Effector CD4-positive, alpha-beta T cell (primary cell): ENCODE data around the gene HSD11B1.

Experiments
- DNase-seq: peaks from one replicate; pipeline ENCODE4 v3.0.0-alpha.2; 2020

Gene HSD11B1

DNA sequence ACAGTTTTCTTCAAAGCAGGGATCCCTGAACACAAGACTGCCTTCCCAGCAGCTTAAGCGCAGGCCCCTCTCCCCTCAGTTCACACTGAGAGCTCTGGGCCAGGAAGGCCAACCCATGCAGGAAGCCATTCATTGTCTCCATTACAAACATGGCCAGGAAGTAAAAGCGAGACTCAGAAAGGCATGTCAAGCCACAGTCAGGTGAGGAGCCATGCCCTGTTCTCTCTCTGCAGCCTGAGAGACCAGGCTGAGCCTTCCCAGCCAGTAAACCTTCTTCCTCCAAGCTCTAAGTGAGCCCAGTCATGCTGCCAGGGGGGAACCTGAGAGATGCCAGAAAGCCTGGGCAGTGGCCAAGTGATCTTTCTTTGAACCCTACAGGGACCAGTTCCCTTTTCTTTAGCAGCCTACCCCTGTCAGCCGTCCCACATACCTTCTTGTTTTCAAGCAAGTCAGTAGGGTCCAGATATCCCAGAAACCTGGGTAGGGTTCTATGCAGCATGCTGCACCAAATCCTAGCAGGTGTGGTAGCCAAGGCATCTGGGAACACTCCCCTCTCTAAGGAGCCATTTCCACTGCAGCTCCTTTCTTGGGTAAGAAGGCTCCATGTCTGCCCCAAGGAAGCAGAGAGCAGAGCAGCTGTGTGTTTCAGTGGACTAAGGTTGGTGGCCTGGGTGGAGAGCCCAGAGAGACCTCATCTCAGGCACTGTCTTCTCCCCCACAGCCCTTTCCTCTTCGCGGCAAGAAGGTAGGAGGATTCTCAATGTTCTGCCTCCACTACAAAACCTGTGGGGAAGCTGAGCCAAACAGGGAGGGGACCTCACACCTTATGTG is 52.2 kb downstream of the HSD11B1 start:
- DNase-seq: peak; percentile 22

DNA sequence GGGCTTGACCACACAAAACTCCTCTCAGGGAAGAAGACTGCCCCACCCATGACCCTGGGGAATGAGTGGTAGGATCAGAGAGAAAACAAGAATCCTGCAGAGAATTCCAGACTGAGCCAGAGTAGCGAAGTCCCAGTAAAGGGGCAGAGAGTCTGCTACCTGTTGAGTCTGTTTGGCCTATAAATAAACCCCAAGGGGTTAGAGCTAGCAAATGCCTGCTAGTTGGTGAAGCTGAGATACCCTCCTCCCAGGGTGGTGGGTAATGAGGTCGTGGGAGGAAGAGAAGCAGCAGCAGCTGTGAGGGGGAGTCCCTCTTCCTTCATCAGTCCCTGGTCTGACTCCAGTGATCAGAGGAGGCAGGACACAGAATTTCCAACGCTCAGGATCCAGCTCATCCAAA is 53.8 kb downstream of the HSD11B1 start:
- no peak for DNase-seq

DNA sequence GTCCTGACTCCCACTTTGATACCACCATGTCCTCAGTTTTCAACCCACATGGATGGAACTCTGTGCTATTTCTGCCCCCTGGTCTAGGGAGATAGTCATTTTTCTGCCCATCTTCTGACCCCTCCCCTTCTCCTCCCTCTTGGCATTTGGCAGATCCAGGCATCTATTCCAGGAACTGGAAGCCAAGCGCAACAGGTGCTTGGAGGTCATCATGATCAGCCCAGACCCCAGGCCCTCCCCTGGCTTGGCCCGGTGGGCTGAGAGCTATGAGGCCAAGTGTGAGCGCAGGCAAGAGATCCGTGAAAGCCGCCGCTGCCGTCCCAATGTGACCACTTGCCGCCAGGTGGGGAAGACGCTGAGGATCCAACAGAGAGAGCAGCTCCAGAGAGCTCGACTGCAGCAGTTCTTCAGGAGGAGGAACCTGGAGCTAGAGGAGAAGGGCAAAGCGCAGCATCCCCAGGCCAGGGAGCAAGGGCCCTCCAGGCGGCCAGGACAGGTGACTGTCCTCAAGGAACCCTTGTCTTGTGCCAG is 55.2 kb downstream of the HSD11B1 start:
- no peak for DNase-seq

DNA sequence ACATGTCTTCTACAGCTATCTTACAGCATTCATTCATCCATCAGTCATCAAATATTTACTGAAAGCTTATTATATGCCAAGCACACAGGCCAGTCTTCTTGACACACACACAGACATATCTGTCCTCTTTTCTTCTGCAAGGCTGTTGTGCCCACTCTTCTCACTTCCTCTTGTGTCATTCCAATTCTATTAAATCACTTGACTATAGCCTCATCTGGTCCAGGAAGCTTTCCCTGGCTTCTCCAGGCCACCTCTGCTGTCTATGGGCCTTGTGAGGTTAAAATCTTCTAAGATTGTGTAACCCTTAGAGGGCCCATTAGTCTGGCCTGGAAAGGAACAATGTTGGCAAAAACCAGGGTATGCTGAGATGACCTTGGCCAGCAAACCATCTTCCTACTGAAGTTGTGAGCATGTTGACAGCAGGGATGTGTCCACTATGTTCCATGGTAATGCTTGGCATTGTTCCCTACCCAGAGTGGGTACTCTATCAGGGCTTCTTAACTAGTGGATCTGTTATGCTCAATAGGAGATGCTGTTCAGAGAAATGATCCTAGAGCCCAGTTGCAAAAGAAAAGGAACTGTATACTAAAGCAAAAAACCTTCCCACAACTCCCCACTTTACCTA is 56.5 kb downstream of the HSD11B1 start:
- DNase-seq: no peak

DNA sequence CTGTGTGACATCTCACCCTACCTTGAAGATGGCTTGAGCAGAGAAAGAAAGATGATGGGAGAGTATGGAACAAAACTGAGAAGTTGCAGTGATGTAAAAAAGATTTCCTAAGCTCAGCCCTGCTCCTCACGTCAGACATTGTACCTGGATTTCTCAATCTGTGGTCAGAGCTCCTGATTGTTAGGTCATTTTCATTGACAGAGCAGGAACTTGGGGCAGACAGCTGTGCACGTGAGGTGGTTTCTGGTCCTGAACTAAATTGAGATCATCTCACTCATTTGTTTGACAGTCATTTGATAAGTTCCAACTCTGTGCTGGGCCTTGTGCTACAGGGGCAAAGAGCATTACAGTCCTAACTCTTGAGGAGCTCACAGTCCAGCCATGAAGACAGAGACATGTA is 61.4 kb downstream of the HSD11B1 start:
- no peak for DNase-seq

DNA sequence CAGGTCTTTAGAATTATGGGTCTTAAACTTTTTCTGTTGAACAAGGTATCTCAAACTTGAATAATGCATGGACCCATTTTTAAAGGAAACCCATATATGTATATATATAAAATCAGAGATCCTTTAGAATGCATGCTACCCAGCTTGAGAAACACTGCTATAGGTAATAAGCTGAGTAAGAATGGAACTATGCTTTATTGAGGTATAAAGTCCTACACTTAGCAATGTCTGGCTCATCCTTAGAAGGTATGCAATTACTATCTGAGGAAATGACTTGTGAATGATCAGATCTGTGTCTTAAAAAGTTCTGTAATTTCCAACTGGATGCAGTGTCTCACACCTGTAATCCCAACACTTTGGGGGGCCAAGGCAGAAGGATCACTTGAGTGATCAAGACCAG is 62.5 kb downstream of the HSD11B1 start:
- DNase-seq: no peak

DNA sequence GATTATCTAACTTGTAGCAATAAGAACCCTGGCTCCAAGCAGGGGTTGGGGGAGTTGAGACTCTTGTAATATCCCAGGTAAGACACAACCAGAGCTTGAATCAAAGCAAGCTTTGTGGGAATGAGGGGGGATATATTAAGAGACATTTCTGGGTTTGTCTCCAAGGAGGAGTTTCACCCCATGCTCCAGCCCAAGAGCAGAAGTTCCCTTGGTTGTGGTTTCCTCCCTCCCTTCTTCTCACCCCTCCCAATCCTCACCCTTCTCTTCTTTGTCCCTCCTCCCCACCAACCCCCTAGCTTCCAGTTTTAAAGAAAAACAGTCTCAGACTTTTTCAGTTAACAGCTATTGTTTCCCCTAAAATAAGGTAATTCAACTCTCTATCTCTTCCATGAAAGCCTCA is 63.1 kb downstream of the HSD11B1 start:
- no peak for DNase-seq

DNA sequence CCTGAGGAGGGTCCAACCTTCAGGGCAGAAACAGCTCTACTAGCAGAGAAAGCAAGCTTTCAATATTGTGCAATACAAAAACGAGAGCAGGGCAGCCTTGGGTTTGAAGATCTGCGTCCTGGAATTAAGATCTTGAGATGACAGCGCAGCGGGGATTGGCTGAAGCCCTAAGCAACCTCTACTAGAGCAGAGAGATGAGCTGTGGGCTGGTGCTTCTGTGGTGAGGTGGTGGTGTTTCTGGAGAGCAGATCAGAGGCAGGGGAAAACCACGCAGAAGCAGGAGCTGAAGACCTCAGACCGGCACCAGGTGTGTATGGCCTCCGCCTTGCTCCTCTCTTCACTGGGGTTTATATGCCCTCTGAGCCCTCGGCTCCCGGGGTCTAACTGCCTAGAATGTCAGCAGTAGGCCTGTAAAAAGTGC is 63.7 kb downstream of the HSD11B1 start:
- DNase-seq: peak; percentile 68

DNA sequence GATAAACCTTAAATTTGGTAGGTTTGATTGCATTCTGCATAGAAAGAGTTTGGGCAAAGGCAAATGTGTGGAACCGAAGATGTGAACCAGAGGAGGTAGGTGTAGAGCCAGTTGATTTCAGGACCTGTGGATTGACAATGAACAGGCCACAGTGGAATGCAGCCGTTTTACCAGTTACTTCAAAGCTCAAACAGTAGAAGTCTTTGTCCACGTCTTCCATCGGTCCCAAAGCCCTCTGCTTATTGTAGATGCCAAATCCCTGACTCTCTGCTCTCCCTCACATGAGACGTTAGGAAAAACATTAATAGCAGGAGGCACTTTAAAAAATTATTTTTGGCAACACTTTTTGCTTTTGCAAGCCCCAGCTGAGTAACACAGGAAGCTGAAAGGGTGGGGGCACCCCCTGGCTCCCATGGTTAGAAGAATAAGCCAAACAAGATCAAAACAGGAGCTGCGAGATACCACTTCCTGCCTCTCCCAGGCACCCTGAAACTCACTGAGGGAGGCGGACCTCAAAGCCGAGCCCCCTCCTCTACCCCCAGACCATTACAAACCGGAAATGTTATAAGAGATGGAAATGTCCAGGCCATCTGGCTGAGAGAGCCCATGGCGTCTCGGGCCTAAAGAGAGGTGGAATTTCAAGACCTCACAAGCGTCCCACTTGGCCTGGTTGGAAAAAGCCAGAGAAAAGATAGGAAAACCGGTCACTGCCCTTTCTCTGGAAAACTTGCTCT is 64.7 kb downstream of the HSD11B1 start:
- peak; percentile 62 for DNase-seq

DNA sequence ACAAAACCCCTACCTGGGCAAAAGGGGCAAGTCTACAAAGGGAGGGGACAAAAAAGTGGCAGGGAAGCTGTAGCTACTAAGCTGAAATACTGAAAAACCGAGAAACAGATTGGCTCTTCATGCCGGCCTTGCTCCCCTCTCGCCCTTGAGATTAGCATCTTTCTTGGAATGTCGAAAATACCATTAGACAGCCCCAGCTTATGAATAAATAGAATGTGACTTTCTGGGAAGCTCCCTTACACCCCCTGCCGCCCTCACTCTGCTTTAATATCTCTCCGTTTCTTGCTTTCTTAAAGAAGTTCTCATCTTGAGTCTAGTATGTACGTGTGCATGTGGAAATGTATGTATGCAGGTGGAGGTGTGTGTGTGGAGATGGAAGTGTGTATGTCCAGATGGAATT is 65.3 kb downstream of the HSD11B1 start:
- no peak for DNase-seq

DNA sequence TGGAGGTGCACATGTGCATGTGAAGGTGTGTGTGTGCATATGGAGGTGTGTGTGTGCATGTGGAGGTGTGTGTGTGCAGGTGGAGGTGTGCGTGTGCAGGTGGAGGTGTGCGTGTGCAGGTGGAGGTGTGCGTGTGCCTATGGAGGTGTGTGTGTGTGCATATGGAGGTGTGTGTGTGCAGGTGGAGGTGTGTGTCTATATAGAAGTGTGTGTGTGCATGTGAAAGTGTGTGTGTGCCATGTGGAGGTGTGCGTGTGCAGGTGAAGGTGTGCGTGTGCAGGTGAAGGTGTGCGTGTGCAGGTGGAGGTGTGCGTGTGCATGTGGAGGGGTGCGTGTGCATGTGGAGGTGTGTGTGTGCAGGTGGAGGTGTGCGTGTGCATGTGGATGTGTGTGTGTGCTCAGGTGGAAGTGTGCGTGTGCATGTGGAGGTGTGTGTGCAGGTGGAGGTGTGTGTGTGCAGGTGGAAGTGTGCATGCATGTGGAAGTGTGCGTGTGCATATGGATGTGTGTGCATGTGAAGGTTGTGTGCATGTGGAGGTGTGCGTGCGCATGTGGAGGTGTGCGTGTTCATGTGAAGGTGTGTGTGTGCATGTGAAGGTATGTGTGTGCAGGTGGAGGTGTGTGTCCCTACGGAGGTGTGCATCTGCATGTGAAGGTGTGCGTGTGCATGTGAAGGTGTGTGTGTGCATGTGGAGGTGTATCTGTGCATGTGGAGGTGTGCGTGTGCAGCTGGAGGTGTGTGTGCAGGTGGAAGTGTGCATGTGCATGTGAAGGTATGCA is 66.2 kb downstream of the HSD11B1 start:
- no peak for DNase-seq

DNA sequence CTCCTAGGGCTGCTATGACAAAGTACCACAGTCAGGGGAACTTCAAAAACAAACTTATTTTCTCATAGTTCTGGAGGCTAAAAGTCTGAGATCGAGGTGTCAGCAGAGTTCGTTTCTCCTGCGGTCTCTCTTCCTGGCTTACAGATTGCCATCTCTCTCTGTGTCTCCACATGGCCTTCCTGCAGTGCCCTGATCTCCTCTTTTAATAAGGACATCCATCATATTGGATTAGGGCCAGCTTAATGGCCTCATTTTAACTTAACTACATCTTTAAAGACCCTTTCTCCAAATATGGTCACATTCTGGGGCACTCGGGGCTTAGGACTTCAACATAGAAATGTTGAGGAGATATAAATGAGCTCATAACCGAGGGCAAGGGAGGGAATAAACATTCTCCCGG is 67.5 kb downstream of the HSD11B1 start:
- DNase-seq: no peak

DNA sequence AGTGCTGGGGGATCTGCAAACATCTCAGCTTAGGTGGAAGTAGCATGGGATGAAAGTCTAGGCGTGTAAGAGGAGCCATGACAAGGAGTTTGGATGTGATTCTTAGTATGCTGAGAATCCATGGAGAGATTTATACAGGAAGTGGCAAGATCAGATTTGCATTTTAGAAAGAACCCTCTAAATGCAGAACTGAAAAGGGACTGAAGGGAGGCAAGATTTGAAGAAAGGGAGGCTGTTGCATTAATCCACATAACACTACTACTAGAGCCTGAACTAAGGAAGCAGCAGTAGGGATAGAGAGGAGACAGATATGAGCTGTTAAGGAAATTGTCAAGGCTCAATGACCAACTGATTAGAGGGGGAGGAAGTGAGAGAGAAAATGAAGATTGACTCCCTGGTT is 69.9 kb downstream of the HSD11B1 start:
- no peak for DNase-seq

DNA sequence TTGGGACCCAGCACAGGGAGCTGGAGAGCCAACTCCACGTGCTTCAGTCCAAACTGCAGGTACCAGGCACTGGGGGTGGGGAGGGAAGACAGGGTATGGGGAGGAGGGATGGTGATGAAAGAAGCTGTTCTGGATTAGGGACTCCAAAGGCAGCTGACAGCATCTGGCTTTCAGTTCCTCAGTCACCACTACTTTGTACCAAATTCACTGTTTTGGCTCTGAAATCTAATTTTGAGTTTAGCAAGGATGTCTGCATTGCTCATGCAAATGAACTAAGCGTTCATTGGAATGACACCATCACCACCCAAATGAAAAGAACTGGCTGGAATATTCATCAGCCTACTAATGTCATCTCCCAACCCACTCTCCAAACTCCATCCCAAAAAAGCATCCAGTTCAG is 71.0 kb downstream of the HSD11B1 start:
- DNase-seq: no peak

DNA sequence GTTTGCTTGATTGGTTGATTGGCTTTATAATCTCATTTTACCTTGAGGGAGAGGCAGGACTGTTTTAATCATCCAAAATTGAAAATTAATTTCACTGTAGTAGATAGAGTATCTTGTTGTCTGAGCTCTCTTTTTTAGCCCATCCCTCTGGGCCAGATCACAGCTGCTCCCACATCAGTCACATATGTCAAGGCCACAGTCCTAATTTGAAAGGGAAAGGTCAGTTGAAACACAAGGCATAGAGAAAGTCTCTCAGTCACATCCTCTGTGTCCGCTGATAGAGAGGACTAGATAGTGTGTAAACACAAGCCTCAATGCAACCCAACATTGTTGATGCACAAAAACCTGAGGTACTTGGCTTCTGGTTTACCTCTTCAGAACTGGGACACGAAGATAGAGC is 72.9 kb downstream of the HSD11B1 start:
- DNase-seq: no peak

DNA sequence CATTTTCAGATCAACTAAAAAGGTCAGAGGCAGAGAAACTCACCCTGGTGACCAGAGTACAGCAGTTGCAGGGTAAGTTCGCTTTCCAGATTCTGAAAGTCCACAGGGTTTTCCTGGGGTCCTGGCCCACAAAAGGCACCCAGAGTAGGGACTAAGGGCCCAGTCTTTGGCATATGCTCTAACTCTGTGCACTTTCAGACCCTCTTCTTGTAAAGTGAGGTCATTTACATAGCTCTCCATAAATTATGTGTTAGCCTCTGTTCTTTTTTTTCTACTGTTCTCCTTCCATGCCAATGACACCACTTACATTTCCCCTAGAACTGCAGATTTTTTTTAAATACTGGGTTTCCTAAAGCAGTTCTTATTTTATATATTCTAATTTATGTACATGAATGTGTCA is 73.5 kb downstream of the HSD11B1 start:
- no peak for DNase-seq

DNA sequence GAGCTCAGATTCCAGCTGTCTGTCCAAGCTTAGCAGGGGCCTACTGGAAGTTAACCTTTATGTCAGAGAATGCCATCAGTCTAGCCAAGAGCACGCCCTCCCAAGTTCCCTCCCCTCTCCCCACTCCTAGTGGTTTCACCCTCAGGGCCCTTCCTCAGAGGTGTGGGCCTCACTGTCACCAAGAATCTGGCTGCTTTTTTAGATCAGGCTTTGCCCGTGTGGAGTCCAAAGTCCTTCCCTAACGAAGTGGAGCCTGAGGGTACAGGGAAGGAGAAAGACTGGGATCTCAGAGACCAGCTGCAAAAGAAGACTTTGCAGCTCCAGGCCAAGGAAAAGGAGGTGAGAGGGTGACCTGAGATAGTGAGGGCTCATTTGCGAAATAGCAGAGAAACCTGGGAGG is 75.6 kb downstream of the HSD11B1 start:
- DNase-seq: no peak

DNA sequence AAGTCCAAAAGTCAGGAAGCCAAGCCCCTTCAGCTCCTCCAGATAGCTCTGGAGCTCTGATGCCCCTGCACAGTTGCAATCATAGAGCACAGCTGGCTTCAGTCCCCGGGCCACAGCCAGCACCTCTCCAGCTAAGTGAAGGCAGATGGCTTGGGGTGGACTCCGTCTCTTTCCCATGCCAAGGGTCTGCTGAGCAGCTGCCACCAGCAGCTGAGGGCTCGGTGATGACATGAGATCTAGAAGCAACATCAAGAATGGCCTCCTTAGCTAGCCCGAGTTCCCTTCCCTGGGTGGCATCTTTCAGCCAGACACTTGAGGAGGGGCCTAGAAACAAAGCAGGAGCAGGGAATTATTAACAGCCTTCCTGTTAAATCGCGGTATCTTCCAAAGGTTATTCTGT is 78.7 kb downstream of the HSD11B1 start:
- no peak for DNase-seq
